NCI-H1092 treated with DMSO at 0.1 percent for 48 hours (cell line): ENCODE results near the gene DBI.
"Not testable (repeated sequence)": the region's sequence is repeated elsewhere in the genome, so short reads cannot be mapped to it uniquely, and the experiment has no call there.

Experiments
- DNase-seq: peaks from one replicate; lab custom pipeline; 2025; lab: John Stamatoyannopoulos, UW

Gene DBI

DNA sequence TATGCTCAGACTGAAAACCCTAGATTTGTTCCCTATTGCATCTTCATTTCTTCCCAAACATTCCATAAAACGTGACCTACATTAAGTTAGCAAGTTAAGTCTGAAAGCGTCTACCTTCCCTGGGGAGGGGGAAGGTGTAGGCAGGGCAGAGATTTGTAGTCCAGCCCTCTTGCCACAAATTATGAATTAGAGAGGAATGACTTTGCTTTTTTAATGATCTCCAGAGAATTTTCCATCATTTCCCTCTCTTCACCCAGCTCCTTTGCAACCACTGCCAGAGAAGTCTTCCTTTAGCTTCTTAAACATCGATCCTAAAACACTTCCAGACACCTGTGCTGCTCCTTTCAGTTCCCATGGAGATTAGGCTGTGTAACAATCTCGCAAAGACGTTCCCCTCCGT lies 1.3 kb upstream of the DBI start:
- no peak for DNase-seq

DNA sequence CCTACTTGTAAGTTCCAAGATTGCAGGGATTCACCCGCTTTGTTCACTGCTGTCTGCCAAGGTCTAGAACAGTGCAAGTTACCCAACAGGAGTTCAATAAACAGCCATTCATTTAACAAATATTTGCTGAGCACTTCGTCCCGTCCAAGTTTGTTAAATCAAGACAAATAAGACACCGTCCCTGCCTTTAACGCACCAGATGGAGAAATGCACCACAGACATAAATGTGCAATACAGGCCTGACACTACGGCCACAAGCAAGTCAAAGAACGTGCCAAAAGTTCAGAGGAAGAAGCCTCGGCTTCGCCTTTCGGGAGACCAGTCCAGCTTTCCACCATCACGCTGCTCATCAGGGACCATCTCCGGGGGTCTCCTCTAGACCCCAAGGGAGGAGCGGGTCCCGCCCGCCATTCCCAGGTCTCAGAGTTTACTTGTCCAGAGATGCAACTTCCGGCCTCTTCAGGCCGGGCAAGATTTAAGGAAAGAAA lies 572 bp upstream of the DBI start:
- no peak for DNase-seq

DNA sequence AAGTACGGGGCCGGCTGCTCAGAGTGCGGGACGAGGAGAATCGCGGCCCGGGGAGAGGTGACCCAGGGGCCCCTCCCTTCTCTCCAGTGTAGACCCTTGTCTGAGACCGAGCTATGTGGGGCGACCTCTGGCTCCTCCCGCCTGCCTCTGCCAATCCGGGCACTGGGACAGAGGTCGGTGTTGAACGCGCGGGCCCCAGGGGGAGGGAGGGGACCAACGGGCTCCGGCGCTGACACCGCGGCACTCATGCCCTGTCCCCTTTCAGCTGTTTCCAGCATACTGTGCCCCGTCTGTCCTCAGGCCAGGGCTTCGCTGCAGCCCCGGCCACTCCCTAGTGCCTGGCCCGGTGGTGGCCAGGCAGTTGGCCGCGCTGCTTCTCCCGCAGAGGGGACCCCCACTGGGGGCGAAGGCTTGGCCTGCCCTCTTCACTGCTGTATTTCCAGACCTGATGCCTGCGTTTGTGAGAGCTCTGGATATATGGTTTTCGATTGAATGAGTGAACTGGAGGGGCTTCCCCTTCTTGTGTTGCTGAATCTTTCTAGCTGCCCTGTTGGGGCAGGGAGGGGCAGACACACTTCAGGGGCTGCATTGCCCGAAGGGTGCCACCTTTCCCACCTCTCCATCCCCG lies 809 bp downstream of the DBI start:
- peak; percentile 25 for DNase-seq

GRCh38 chr2:119369845-119370244 lies 3.1 kb downstream of the DBI start:
- no peak for DNase-seq

- no peak for DNase-seq
Observed at GRCh38 chr2:119371111-119371510, 4.3 kb downstream of the DBI start.

DNA sequence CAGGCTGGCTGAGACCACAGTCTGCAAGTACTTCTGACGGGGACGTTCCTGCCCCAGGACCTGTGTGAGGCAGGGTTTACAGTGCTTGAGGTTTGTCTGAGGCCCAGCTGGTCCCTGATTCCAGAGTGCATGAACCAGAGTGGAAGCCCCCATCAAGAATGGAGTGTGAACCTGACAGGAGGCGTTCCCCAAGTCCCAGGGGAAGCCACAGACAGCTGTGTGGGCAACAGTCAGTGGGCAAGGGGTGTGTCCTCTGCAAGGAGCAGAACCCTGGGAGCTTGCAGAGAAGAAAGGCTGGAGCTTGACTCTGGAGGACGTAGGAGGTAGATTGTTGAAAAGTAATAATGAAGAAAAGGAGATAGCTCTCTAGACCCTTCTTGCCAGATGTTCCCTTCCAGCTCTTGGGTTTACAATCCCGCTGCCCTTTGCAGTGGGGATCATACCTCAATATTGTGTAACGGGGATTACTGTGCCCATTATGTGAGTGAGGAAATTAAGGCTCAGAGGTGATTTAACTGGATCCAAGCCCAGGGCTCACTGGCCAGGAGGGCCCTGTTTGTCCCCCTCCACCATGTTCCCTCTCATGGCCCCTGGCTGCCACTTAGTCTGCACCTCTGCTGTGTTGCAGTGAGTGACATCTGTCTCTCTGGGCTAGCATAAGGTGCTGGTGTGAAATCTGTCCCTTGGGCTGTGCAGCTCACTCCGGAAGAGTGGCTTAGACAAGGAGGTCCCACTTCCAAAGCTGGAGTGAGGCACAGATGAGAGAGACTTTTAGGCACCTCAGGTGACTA lies 6.2 kb downstream of the DBI start:
- no peak for DNase-seq

GRCh38 chr2:119373907-119374745 lies 7.3 kb downstream of the DBI start:
- DNase-seq, result not testable (repeated sequence)

- DNase-seq, result not testable (repeated sequence)
Observed at GRCh38 chr2:119376406-119376805, 9.6 kb downstream of the DBI start.

GRCh38 chr2:119376810-119377209 lies 10.0 kb downstream of the DBI start:
- DNase-seq, result no peak

DNA sequence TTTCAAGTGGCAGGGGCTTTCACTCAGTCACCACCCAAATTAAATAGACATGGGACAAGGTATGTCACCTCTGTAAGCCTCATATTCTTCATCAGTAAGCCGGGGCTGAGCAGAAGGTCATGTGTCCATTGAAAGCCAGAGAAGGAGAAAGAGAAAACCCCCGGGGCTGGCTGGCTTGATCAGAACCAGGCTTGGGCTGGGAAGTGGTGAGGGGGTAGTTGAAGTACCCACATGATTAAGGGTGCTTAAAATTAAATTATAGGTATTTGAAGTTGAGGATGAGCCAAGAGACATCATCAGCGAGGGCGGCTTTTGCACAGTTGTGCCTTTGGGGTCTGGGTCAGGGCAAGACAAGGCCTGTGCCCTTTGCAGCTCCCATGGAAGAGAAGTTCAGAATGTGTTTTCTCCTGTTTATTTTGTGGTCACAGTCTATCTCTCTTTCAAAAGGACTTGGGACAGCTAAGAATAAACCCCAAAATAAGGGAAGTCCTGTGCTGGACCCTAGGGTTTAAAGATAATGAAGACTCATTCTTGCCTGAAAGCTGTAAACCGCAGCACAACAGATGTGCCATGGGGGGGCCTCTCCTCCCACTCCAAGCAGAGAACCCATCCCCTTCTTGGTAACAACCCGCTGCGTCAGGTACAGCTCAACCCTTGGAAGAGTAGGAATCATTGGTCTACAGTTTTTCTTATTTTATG lies 10.7 kb downstream of the DBI start:
- no peak for DNase-seq

GRCh38 chr2:119377993-119378345 lies 11.2 kb downstream of the DBI start:
- no peak for DNase-seq

- DNase-seq, result no peak
Observed at GRCh38 chr2:119378566-119378965, 11.8 kb downstream of the DBI start.

- peak; percentile 1 for DNase-seq
Observed at GRCh38 chr2:119383410-119384140, 16.8 kb downstream of the DBI start.

GRCh38 chr2:119384971-119385370 lies 18.2 kb downstream of the DBI start:
- no peak for DNase-seq

- DNase-seq, result no peak
Observed at GRCh38 chr2:119385466-119385865, 18.7 kb downstream of the DBI start.

DNA sequence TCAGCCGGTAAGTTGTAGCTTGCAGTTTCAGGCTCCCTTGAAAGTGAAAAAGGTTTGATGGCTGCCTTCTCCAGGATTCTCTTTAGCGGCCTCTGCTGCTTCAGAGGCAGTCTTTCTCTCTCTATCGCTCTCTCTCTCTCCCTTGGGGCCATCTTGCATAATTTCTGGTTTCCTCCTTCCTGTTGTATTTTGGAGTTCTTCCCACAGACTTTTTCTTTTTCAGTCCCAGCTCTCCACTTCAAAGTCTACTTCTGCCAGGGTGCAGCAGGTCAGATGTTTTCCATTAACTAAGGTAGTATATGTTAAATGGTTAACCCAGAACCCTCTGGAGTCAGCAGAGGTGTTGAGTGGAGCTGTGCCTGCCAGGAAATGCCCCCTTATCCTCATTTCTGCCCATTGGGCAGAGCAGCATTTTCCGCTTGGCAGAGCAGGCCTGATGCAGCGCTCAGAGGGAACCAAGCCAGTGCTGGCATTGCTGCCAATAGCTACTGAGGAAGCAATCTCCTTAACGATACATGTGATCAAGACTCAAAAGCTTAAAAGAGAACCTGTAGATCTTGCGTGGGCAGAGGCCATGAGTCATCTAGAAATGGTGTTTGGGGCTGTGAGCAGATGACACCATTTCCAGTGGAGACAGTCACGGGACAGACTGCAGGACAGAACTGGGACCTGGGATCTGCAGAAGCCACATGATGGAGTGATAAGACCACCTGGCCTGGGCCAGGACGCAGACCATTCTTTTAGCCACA lies 20.8 kb downstream of the DBI start:
- peak; percentile 53 for DNase-seq

DNA sequence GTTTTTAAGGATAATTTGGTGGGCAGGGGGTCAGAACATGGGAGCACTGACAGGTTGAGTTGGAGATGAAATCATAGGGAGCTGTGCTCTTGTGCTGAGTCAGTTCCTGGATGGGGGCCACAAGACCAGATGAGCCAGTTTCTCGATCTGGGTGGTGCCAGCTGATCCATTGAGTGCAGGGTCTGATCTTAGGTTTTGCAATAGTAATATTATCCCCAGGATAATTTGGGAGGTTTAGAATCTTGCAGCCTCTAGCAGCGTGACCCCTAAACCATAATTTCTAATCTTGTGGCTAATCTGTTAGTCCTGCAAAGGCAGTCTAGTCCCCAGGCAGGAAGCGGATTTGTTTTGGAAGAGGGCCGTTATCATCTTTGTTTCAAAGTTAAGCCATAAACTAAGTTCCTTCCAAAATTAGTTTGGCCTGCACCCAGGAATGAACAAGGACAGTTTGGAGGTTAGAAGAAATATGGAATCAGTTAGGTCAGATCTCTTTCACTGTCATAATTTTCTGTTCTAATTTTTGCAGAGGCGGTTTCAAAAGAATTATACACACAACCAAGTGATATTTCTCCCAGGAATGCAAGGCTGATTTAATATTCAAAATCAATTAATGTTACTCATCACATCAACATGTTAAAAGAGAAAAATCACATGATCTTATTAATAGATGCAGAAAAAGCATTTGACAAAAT lies 23.0 kb downstream of the DBI start:
- DNase-seq, result no peak

GRCh38 chr2:119393971-119394748 lies 27.4 kb downstream of the DBI start:
- DNase-seq, result no peak

DNA sequence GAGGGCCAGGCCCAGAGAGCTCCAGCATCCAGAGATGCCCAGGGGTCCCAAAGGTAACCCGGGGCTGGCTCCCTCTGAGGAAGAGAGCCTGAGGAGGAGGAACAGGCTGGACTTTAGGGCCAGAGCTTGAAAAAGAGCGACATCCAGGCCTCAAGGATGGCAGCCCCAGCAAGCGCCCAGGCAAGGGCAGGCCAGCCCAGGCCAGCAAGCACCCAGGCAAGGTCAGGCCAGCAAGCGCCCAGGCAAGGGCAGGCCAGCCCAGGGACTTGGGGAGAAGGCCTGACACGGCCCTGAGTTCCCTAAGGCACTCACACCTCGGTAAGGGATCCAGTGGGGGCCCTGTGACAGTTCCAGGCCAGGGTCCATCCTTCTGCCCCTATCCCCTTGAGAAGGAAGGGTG lies 30.4 kb downstream of the DBI start:
- DNase-seq, result no peak
